ENCODE results near the gene CCDC6. TPM values are rescaled to one million over a fixed set of nuclear protein-coding genes. Genes with fewer than 3 reads are reported as not detected.

The CCDC6 gene
- total and polyA plus RNA-seq, 2 of the 8 experiments (the other 6 are each of a cell fraction or from before 2014, with no cell fraction given), result 42.2 to 74.4 TPM

DNA sequence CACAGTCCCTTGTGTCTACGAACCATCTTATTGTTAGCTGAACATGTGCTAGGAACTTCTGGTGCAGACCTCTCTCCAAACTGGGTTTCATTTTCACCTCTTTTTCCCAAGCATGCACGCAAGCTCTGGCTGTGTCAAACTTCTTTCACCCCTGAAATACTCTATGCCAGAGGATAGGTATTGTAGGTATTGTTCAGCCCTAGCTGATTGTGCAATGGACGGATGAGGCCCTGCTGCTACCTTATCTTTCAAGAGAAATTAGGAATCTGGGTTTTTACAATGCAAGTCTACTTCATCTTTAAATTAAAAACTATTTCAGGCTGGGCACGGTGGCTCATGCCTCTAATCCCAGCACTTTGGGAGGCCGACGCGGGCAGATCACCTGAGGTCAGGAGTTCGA is 124.8 kb downstream of the CCDC6 start (continued):
- TF ChIP-seq, protein P1, sequence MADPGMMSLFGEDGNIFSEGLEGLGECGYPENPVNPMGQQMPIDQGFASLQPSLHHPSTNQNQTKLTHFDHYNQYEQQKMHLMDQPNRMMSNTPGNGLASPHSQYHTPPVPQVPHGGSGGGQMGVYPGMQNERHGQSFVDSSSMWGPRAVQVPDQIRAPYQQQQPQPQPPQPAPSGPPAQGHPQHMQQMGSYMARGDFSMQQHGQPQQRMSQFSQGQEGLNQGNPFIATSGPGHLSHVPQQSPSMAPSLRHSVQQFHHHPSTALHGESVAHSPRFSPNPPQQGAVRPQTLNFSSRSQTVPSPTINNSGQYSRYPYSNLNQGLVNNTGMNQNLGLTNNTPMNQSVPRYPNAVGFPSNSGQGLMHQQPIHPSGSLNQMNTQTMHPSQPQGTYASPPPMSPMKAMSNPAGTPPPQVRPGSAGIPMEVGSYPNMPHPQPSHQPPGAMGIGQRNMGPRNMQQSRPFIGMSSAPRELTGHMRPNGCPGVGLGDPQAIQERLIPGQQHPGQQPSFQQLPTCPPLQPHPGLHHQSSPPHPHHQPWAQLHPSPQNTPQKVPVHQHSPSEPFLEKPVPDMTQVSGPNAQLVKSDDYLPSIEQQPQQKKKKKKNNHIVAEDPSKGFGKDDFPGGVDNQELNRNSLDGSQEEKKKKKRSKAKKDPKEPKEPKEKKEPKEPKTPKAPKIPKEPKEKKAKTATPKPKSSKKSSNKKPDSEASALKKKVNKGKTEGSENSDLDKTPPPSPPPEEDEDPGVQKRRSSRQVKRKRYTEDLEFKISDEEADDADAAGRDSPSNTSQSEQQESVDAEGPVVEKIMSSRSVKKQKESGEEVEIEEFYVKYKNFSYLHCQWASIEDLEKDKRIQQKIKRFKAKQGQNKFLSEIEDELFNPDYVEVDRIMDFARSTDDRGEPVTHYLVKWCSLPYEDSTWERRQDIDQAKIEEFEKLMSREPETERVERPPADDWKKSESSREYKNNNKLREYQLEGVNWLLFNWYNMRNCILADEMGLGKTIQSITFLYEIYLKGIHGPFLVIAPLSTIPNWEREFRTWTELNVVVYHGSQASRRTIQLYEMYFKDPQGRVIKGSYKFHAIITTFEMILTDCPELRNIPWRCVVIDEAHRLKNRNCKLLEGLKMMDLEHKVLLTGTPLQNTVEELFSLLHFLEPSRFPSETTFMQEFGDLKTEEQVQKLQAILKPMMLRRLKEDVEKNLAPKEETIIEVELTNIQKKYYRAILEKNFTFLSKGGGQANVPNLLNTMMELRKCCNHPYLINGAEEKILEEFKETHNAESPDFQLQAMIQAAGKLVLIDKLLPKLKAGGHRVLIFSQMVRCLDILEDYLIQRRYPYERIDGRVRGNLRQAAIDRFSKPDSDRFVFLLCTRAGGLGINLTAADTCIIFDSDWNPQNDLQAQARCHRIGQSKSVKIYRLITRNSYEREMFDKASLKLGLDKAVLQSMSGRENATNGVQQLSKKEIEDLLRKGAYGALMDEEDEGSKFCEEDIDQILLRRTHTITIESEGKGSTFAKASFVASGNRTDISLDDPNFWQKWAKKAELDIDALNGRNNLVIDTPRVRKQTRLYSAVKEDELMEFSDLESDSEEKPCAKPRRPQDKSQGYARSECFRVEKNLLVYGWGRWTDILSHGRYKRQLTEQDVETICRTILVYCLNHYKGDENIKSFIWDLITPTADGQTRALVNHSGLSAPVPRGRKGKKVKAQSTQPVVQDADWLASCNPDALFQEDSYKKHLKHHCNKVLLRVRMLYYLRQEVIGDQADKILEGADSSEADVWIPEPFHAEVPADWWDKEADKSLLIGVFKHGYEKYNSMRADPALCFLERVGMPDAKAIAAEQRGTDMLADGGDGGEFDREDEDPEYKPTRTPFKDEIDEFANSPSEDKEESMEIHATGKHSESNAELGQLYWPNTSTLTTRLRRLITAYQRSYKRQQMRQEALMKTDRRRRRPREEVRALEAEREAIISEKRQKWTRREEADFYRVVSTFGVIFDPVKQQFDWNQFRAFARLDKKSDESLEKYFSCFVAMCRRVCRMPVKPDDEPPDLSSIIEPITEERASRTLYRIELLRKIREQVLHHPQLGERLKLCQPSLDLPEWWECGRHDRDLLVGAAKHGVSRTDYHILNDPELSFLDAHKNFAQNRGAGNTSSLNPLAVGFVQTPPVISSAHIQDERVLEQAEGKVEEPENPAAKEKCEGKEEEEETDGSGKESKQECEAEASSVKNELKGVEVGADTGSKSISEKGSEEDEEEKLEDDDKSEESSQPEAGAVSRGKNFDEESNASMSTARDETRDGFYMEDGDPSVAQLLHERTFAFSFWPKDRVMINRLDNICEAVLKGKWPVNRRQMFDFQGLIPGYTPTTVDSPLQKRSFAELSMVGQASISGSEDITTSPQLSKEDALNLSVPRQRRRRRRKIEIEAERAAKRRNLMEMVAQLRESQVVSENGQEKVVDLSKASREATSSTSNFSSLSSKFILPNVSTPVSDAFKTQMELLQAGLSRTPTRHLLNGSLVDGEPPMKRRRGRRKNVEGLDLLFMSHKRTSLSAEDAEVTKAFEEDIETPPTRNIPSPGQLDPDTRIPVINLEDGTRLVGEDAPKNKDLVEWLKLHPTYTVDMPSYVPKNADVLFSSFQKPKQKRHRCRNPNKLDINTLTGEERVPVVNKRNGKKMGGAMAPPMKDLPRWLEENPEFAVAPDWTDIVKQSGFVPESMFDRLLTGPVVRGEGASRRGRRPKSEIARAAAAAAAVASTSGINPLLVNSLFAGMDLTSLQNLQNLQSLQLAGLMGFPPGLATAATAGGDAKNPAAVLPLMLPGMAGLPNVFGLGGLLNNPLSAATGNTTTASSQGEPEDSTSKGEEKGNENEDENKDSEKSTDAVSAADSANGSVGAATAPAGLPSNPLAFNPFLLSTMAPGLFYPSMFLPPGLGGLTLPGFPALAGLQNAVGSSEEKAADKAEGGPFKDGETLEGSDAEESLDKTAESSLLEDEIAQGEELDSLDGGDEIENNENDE (IDR thresholded peaks at IDR 0.05; ENCODE audit: insufficient replicate concordance, low read length), result no peak
- TF ChIP-seq, protein P2, sequence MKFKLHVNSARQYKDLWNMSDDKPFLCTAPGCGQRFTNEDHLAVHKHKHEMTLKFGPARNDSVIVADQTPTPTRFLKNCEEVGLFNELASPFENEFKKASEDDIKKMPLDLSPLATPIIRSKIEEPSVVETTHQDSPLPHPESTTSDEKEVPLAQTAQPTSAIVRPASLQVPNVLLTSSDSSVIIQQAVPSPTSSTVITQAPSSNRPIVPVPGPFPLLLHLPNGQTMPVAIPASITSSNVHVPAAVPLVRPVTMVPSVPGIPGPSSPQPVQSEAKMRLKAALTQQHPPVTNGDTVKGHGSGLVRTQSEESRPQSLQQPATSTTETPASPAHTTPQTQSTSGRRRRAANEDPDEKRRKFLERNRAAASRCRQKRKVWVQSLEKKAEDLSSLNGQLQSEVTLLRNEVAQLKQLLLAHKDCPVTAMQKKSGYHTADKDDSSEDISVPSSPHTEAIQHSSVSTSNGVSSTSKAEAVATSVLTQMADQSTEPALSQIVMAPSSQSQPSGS (IDR thresholded peaks at IDR 0.05; ENCODE audit: low read length), result no peak
- TF ChIP-seq RNF2 (IDR thresholded peaks at IDR 0.05; ENCODE audit: borderline replicate concordance, low read depth, low read length, missing control alignments, poor library complexity, severe bottlenecking) (no peak), ASH2L (IDR thresholded peaks at IDR 0.05; ENCODE audit: low read length) (no peak), EZH2 (IDR thresholded peaks at IDR 0.05; ENCODE audit: low read depth, low read length, severe bottlenecking) (no peak), BRCA1 (IDR thresholded peaks at IDR 0.05; ENCODE audit: low read depth, low read length) (no peak), RAD21 (IDR thresholded peaks at IDR 0.05 in 1 of 2, conservative IDR thresholded peaks at IDR 0.05 in 1 of 2; ENCODE audit: low read depth in 2 of 2, low read length in 2 of 2) (no peak), CEBPB (IDR thresholded peaks at IDR 0.05; ENCODE audit: low read depth, low read length) (no peak), FOSL1 (IDR thresholded peaks at IDR 0.05; ENCODE audit: insufficient read depth, low read depth, low read length) (no peak)

All from H1 (cell line).